K562 (cell line): ENCODE data around the gene POLD1. TPM values are rescaled to one million over a fixed set of nuclear protein-coding genes. Genes with fewer than 3 reads are reported as not detected.
A peak's percentile ranks its signal among the peaks of the same experiment; 100 is the strongest.

Source experiments
- ATAC-seq: fragments of 200-7000 bp; cut with Tn5 transposase; 3 replicates; pipeline ENCODE4 v1.9.1; 2020; ENCODE audit warnings: moderate library complexity
- BruUV-seq: library from RNA; stranded (reverse); fragments of 400-500 nt; replicated peaks from 2 replicates; lab custom pipeline; 2021; lab: Mats Ljungman, UMichigan
- CTCF ChIA-PET: fragments of 300-600 bp; formaldehyde crosslinking; extraction: SDS; loops from one replicate; lab custom pipeline; 2021; ENCODE audit warnings: low intra/inter-chr PET ratio; lab: Yijun Ruan, JAX
- POLR2A ChIA-PET: fragments of 300-600, 350-650 bp; sonication (Branson Sonifier 250); formaldehyde crosslinking; extraction: SDS; loops from one replicate; lab custom pipeline; 2021; ENCODE audit warnings: antibody characterized with exemption, inconsistent platforms; lab: Yijun Ruan, JAX
- DNase-seq, 4 experiments: peaks; one replicate each; pipeline versions ENCODE4 v3.0.0 to v3.0.0-alpha.2; 2011 to 2018; ENCODE audit warnings: low spot score in 3 of 4, mixed read lengths in 3 of 4; ENCODE audit errors: extremely low read depth in 1 of 4
- FAIRE-seq: peaks from 2 replicates; lab custom pipeline; 2011; peaks lifted over from hg19 to GRCh38; lab: Jason Lieb, UNC
- H2AFZ ChIP-seq: 2 replicates; pipeline ENCODE4 v1.6.0; 2011; ENCODE audit warnings: low read depth, low read length, control low read depth, inconsistent platforms
- H3K27ac ChIP-seq: fragments of 200-600 bp; 3 replicates; pipeline ENCODE4 v1.8.0; 2011; ENCODE audit warnings: low read depth, mild to moderate bottlenecking, control low read depth, inconsistent platforms, low read length, moderate library complexity, mixed read lengths; ENCODE audit errors: extremely low read depth
- H3K27me3 ChIP-seq, 2 experiments: fragments of 300-600 bp in 1 of 2; 2 replicates in 1 of 2; 3 replicates in 1 of 2; pipeline versions ENCODE4 v1.6.0 to v1.8.0; 2011; ENCODE audit warnings: inconsistent platforms in 2 of 2, low read length in 2 of 2, mild to moderate bottlenecking in 1 of 2, mixed read lengths in 1 of 2, moderate library complexity in 1 of 2; ENCODE audit not compliant: control insufficient read depth in 2 of 2, insufficient read depth in 2 of 2
- H3K36me3 ChIP-seq: fragments of 300-600 bp; 3 replicates; pipeline ENCODE4 v1.8.0; 2011; ENCODE audit warnings: mild to moderate bottlenecking, low read length, inconsistent platforms; ENCODE audit not compliant: control insufficient read depth, insufficient read depth
- H3K4me1 ChIP-seq, 2 experiments: fragments of 200-600 bp in 1 of 2; replicated peaks in 1 of 2; 2 replicates in 1 of 2; 3 replicates in 1 of 2; pipeline versions ENCODE4 v1.5.1 to v1.8.0; 2011; ENCODE audit warnings: inconsistent platforms in 2 of 2, low read length in 2 of 2, mild to moderate bottlenecking in 1 of 2, mixed read lengths in 1 of 2, moderate library complexity in 1 of 2; ENCODE audit not compliant: control insufficient read depth in 2 of 2, insufficient read depth in 2 of 2
- H3K4me2 ChIP-seq: 2 replicates; pipeline ENCODE4 v1.6.1; 2011; ENCODE audit warnings: low read length, control low read depth, inconsistent platforms, mixed read lengths; ENCODE audit not compliant: insufficient read depth
- H3K4me3 ChIP-seq: fragments of 200-600 bp; sonication (generic), shearing (Covaris generic); 2 replicates; pipeline ENCODE4 v1.5.1; 2016; ENCODE audit warnings: control low read depth, inconsistent platforms
- H3K79me2 ChIP-seq: fragments of 200-600 bp; 3 replicates; pipeline ENCODE4 v1.8.0; 2011; ENCODE audit warnings: low read length, inconsistent platforms; ENCODE audit not compliant: control insufficient read depth, insufficient read depth
- H3K9ac ChIP-seq, 2 experiments: 2 replicates each; pipeline versions ENCODE4 v1.6.0 to v1.6.1; 2011; ENCODE audit warnings: low read depth in 2 of 2, low read length in 2 of 2, control low read depth in 1 of 2, inconsistent platforms in 1 of 2, mild to moderate bottlenecking in 1 of 2, mixed read lengths in 1 of 2; ENCODE audit not compliant: insufficient read depth in 1 of 2
- H3K9me1 ChIP-seq: one replicate; pipeline ENCODE4 v1.6.0; 2011; ENCODE audit warnings: inconsistent platforms, mild to moderate bottlenecking, low read length, moderate library complexity; ENCODE audit not compliant: control insufficient read depth, insufficient read depth
- H3K9me3 ChIP-seq: replicated peaks from 2 replicates; pipeline ENCODE4 v1.5.1; 2011; ENCODE audit warnings: low read depth, low read length, inconsistent platforms; ENCODE audit not compliant: control insufficient read depth, insufficient read depth
- H4K20me1 ChIP-seq: replicated peaks from 2 replicates; pipeline ENCODE4 v1.6.1; 2011; ENCODE audit warnings: low read length, inconsistent platforms, mixed read lengths; ENCODE audit not compliant: control insufficient read depth, insufficient read depth
- WGBS: fragments of 100-300 bp; shearing (Covaris generic); methylation state at CpG from one replicate; pipeline ENCODE4 v1.1.6; 2016; ENCODE audit warnings: low coverage, mixed read lengths; ENCODE audit not compliant: insufficient coverage; ENCODE audit errors: missing lambda C conversion rate; 5-methylcytosine and 5-hydroxymethylcytosine counted together
- in situ Hi-C: fragments of 300-500 bp; cut with MboI; formaldehyde crosslinking; loops from 4 replicates; pipeline ENCODE4 v1.15.0; 2018; ENCODE audit warnings: inconsistent platforms, mixed read lengths
- intact Hi-C: fragments of 100-400 bp; cut with micrococcal nuclease; formaldehyde crosslinking; loops from 2 replicates; pipeline ENCODE4 v1.14.2; 2022
- polyA plus RNA-seq, 8 experiments: library from polyadenylated mRNA; depleted of rRNA in 4 of 8; stranded (reverse) in 5 of 8; unstranded in 3 of 8; fragments of >200 nt; fragmentation: Nextera tagmentation in 2 of 8; fragmentation: Illumina TruSeq in 1 of 8; extraction: Ambion mirVana in 2 of 8; extraction: Trizol in 1 of 8; gene quantifications; 2 replicates each; pipeline versions ENCODE4 v1.2.1 to v1.2.3, GENCODE V29; 2011 to 2014; ENCODE audit warnings: inconsistent platforms in 1 of 8, missing spikeins in 1 of 8
- total RNA-seq, 7 experiments: library from RNA; depleted of rRNA in 6 of 7; stranded (reverse); fragments of >200 nt in 6 of 7; fragmentation: Illumina TruSeq in 2 of 7; extraction: Trizol in 2 of 7; gene quantifications; 2 replicates each; pipeline versions ENCODE4 v1.2.1 to v1.2.3, GENCODE V29; 2011 to 2021; ENCODE audit warnings: low replicate concordance in 1 of 7
- TF ChIP-seq, protein P1 (sequence below): fragments of 450-650 bp; IDR thresholded peaks from 2 replicates; pipeline ENCODE4 v1.6.1; 2017; ENCODE audit warnings: antibody characterized with exemption, mild to moderate bottlenecking
- TF ChIP-seq, protein P2 (sequence below), 2 experiments: fragments of 450-650 bp; IDR thresholded peaks; 2 replicates each; pipeline ENCODE4 v1.6.1; 2016

POLD1 gene
- total and polyA plus RNA-seq, 9 of the 15 experiments (the other 6 are each of a cell fraction or from before 2014, with no cell fraction given), result 1.3 to 312 (median 47.8) TPM

DNA sequence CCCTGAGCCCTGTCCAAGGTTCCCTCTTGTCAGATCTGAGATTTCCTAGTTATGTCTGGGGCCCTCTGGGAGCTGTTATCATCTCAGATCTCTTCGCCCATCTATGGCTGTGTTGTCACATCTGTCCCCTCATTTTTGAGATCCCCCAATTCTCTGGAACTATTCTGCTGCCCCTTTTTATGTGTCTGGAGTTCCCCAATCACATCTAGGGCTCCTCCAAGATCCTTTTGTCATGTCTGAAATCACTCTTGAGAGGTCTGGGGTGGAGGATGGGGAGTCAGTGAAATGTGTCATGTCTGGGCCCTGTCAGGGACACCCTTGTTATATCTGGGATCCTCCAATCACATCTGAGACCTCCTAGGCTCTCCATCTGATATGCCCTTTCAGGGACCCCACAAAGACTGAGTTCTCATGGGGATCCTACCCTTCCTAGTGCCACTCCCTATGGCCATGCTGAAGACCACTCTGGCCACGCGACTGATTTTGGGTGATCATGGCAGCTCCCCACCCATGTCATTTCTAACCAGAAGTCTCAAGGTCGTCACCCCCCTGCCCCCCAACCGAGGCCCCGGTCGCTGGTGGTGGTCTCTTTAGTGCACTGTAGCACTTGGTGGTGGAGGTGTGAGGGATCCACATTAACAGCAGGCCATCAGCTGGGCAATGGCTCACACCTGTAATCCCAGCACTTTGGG is 44.8 kb downstream of the POLD1 start:
- CTCF ChIA-PET, result no interaction called here
- H3K27ac ChIP-seq, result no peak overlapping the region

More for the DNA sequence above, 44.8 kb downstream of the POLD1 start:
- Histone ChIP-seq H3K36me3 (no peaks in the 10 kb centered on the region), H3K9me1 (no peaks in the 10 kb centered on the region), H4K20me1 (no peaks in the 10 kb centered on the region), H3K4me1 (peaks cover 10 to 36% of the 10 kb centered on the region in 2 experiments; a peak in 4 of 5 replicates), H3K4me3 (no peak overlapping the region), H3K9ac (no peak overlapping the region; a peak in 1 of 4 replicates), H3K79me2 (no peaks in the 10 kb centered on the region), H3K9me3 (no peaks in the 10 kb centered on the region), H3K27me3 (no peaks in the 10 kb centered on the region), H3K4me2 (no peak overlapping the region), H2AFZ (no peak overlapping the region)
- WGBS, result 36% methylated on average over 7 of the region's 7 CpGs
- ATAC-seq (no peak), FAIRE-seq (no peak), DNase-seq (no peak)
- no TSS peak for BruUV-seq
- in situ Hi-C loops (no loop called here), intact Hi-C loops (no loop called here)
- POLR2A ChIA-PET, result interaction anchor here (1.0 kb wide), 1 partner anchor 22 kb away, joined by 5 read pairs; no protein-coding TSS in a partner anchor
- TF ChIP-seq, protein P1, sequence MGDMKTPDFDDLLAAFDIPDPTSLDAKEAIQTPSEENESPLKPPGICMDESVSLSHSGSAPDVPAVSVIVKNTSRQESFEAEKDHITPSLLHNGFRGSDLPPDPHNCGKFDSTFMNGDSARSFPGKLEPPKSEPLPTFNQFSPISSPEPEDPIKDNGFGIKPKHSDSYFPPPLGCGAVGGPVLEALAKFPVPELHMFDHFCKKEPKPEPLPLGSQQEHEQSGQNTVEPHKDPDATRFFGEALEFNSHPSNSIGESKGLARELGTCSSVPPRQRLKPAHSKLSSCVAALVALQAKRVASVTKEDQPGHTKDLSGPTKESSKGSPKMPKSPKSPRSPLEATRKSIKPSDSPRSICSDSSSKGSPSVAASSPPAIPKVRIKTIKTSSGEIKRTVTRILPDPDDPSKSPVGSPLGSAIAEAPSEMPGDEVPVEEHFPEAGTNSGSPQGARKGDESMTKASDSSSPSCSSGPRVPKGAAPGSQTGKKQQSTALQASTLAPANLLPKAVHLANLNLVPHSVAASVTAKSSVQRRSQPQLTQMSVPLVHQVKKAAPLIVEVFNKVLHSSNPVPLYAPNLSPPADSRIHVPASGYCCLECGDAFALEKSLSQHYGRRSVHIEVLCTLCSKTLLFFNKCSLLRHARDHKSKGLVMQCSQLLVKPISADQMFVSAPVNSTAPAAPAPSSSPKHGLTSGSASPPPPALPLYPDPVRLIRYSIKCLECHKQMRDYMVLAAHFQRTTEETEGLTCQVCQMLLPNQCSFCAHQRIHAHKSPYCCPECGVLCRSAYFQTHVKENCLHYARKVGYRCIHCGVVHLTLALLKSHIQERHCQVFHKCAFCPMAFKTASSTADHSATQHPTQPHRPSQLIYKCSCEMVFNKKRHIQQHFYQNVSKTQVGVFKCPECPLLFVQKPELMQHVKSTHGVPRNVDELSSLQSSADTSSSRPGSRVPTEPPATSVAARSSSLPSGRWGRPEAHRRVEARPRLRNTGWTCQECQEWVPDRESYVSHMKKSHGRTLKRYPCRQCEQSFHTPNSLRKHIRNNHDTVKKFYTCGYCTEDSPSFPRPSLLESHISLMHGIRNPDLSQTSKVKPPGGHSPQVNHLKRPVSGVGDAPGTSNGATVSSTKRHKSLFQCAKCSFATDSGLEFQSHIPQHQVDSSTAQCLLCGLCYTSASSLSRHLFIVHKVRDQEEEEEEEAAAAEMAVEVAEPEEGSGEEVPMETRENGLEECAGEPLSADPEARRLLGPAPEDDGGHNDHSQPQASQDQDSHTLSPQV, result no peak
- TF ChIP-seq, protein P2, sequence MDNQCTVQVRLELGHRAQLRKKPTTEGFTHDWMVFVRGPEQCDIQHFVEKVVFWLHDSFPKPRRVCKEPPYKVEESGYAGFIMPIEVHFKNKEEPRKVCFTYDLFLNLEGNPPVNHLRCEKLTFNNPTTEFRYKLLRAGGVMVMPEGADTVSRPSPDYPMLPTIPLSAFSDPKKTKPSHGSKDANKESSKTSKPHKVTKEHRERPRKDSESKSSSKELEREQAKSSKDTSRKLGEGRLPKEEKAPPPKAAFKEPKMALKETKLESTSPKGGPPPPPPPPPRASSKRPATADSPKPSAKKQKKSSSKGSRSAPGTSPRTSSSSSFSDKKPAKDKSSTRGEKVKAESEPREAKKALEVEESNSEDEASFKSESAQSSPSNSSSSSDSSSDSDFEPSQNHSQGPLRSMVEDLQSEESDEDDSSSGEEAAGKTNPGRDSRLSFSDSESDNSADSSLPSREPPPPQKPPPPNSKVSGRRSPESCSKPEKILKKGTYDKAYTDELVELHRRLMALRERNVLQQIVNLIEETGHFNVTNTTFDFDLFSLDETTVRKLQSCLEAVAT (IDR thresholded peaks at IDR 0.05), result peak in 1 of 2 experiments; percentile 48; a peak in 1 of 4 replicates
